PC-9 (cell line): Measurements from ENCODE around the gene CNGB1.

Experiments
- CTCF ChIP-seq: fragments of 200-600 bp; sonication (generic); conservative IDR thresholded peaks from 2 replicates; pipeline ENCODE4 v1.6.1; 2017; ENCODE audit warnings: mixed run types, antibody characterized with exemption, mild to moderate bottlenecking, moderate library complexity
- EZH2 ChIP-seq: fragments of 200-600 bp; sonication (generic); IDR thresholded peaks from 2 replicates; pipeline ENCODE4 v1.8.0; 2017; ENCODE audit warnings: antibody characterized with exemption, low read depth

GRCh38 chr16:58001781-58002415, 31.0 kb upstream of the CNGB1 start:
- TF ChIP-seq CTCF: no peak
- TF ChIP-seq EZH2: no peak
